ENCODE data around the gene SKAP1. TPM values are rescaled to one million over a fixed set of nuclear protein-coding genes. Genes with fewer than 3 reads are reported as not detected.

SKAP1 gene
- total and polyA plus RNA-seq, 2 of the 13 experiments (the other 11 are each of a cell fraction or from before 2014, with no cell fraction given): 0.21 TPM; not detected in 1

DNA sequence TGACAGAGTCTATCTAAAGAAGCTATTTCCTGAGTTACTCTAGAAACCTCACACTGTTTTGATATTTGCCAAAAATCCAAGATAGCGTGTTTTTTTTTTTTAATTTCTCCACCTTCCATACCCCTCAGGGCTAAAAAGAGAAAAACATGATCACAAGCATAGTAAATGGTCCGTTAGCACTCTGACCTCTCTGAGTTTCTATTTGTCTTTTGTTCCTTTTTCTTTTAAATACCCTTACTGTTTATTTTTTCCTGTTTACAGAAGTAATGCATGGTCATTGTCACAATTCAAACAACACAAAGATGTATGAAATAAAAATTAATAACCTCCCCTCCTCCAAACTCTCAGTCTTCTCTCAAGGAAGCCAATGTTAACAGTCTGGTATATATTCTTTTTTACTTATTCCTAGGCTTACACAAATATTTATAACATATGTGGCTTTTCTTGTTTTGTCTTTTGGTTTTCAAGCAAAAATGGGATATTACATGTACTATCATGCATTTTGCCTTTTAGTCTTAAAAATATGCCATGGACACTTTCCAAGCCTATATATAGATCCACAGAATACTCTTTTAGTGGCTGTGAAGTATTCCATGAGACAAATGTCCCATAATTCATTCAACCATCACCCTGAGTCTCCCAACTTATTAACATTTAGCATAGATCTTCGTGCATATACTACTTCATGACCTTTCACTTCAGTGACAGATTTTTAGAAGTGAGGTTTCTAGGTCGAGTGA, 3.1 kb downstream of the SKAP1 start:
- no peaks in the 10 kb centered on the region for H3K4me1 ChIP-seq (ENCODE audit: insufficient read depth, low read length)
- WGBS (ENCODE audit: low lambda C conversion rate): 2% methylated on average over 4 of the region's 4 CpGs
- ChIA-PET POLR2A (no interaction called here), CTCF (ENCODE audit: low intra/inter-chr PET ratio, low total read pairs) (no interaction called here)
- H4K20me1 ChIP-seq (ENCODE audit: insufficient read depth, low read length): no peaks in the 10 kb centered on the region
- no peak overlapping the region for H3K4me3 ChIP-seq (replicated peaks in 1 of 3; ENCODE audit: insufficient read depth in 1 of 3, low read depth in 2 of 3, low read length in 3 of 3)
- no peaks in the 10 kb centered on the region for H3K79me2 ChIP-seq (ENCODE audit: insufficient read depth, low read length)
- in situ Hi-C loops (cut with HindIII; ENCODE audit: extremely low pct_ligation_motif_present, low pct_unique_long_range_greater_than_20kb): no loop called here
- no peak overlapping the region for H2AFZ ChIP-seq (ENCODE audit: low read length)
- no peak overlapping the region for H3K9ac ChIP-seq (ENCODE audit: insufficient read depth, low read depth, low read length)
- DNase-seq (ENCODE audit: low spot score) (no peak), FAIRE-seq (no peak), ATAC-seq (no peak)
- H3K27me3 ChIP-seq (ENCODE audit: control insufficient read depth in 1 of 2, insufficient read depth in 2 of 2, low read length in 2 of 2): peaks cover 9 to 35% of the 10 kb centered on the region in 2 experiments; a peak in 4 of 5 replicates
- no peaks in the 10 kb centered on the region for H3K36me3 ChIP-seq (replicated peaks in 1 of 2; ENCODE audit: control insufficient read depth in 1 of 2, insufficient read depth in 2 of 2, low read length in 2 of 2)
- no peaks in the 10 kb centered on the region for H3K9me3 ChIP-seq (ENCODE audit: low read length)
- no peak for TF ChIP-seq ZNF792 (CRISPR knock-in tag; IDR thresholded peaks at IDR 0.05)
- TF ChIP-seq, protein P1, sequence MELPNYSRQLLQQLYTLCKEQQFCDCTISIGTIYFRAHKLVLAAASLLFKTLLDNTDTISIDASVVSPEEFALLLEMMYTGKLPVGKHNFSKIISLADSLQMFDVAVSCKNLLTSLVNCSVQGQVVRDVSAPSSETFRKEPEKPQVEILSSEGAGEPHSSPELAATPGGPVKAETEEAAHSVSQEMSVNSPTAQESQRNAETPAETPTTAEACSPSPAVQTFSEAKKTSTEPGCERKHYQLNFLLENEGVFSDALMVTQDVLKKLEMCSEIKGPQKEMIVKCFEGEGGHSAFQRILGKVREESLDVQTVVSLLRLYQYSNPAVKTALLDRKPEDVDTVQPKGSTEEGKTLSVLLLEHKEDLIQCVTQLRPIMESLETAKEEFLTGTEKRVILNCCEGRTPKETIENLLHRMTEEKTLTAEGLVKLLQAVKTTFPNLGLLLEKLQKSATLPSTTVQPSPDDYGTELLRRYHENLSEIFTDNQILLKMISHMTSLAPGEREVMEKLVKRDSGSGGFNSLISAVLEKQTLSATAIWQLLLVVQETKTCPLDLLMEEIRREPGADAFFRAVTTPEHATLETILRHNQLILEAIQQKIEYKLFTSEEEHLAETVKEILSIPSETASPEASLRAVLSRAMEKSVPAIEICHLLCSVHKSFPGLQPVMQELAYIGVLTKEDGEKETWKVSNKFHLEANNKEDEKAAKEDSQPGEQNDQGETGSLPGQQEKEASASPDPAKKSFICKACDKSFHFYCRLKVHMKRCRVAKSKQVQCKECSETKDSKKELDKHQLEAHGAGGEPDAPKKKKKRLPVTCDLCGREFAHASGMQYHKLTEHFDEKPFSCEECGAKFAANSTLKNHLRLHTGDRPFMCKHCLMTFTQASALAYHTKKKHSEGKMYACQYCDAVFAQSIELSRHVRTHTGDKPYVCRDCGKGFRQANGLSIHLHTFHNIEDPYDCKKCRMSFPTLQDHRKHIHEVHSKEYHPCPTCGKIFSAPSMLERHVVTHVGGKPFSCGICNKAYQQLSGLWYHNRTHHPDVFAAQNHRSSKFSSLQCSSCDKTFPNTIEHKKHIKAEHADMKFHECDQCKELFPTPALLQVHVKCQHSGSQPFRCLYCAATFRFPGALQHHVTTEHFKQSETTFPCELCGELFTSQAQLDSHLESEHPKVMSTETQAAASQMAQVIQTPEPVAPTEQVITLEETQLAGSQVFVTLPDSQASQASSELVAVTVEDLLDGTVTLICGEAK (IDR thresholded peaks at IDR 0.05): no peak
- TF ChIP-seq, protein P1 (CRISPR knock-in tag; IDR thresholded peaks at IDR 0.05): no peak
- TF ChIP-seq RBFOX2 (IDR thresholded peaks at IDR 0.05; ENCODE audit: low read depth, low read length): no peak
- no peak for TF ChIP-seq RARA (CRISPR knock-in tag; IDR thresholded peaks at IDR 0.05)
- TF ChIP-seq, protein P2, sequence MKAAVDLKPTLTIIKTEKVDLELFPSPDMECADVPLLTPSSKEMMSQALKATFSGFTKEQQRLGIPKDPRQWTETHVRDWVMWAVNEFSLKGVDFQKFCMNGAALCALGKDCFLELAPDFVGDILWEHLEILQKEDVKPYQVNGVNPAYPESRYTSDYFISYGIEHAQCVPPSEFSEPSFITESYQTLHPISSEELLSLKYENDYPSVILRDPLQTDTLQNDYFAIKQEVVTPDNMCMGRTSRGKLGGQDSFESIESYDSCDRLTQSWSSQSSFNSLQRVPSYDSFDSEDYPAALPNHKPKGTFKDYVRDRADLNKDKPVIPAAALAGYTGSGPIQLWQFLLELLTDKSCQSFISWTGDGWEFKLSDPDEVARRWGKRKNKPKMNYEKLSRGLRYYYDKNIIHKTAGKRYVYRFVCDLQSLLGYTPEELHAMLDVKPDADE (CRISPR knock-in tag; IDR thresholded peaks at IDR 0.05): no peak
- no peak for TF ChIP-seq SOX6 (IDR thresholded peaks at IDR 0.05)
- TF ChIP-seq SOX6 (CRISPR knock-in tag; IDR thresholded peaks at IDR 0.05): no peak
- no peak for TF ChIP-seq MAZ (IDR thresholded peaks at IDR 0.05; ENCODE audit: borderline replicate concordance, low read depth, low read length)
- no peak for TF ChIP-seq MAZ (CRISPR knock-in tag; IDR thresholded peaks at IDR 0.05; ENCODE audit: low read depth)
- TF ChIP-seq YY1 (IDR thresholded peaks at IDR 0.05; ENCODE audit: insufficient read depth, insufficient replicate concordance, low read depth, low read length): no peak
- TF ChIP-seq ELF3 (CRISPR knock-in tag; IDR thresholded peaks at IDR 0.05): no peak
- BruUV-seq (replicated peaks): no TSS peak
- no peak overlapping the region for H3K27ac ChIP-seq (ENCODE audit: extremely low read length, insufficient read depth, low read length)
- no peak overlapping the region for H3K4me2 ChIP-seq (ENCODE audit: low read depth, low read length)
- intact Hi-C loops (cut with micrococcal nuclease; ENCODE audit: unreplicated experiment): no loop called here

All from HepG2 (cell line).